Breast epithelium (tissue), 4 donors: Measurements from ENCODE around the gene ZNF560. TPM values are rescaled to one million over a fixed set of nuclear protein-coding genes. Genes with fewer than 3 reads are reported as not detected.
"Not testable (repeated sequence)": the region's sequence is repeated elsewhere in the genome, so short reads cannot be mapped to it uniquely, and the experiment has no call there.

Experiments used
- DNase-seq, 2 donors: peaks; one replicate each; pipeline ENCODE4 v3.0.0-alpha.2; 2019; ENCODE audit warnings: low spot score in 2 of 2
- H3K27ac ChIP-seq, 2 donors: fragments of 200-600 bp; sonication (generic) in 1 of 2; one replicate each; pipeline ENCODE4 v1.5.1; 2016 to 2019; ENCODE audit warnings: mild to moderate bottlenecking in 1 of 2
- H3K27me3 ChIP-seq, 2 donors: fragments of 200-600 bp; sonication (generic) in 1 of 2; one replicate each; pipeline versions ENCODE4 v1.5.1 to v1.6.0; 2017 to 2019; ENCODE audit warnings: control low read depth in 1 of 2, mild to moderate bottlenecking in 1 of 2
- H3K36me3 ChIP-seq: fragments of 200-600 bp; one replicate; pipeline ENCODE4 v1.5.1; 2019
- H3K4me1 ChIP-seq, 2 donors: fragments of 200-600 bp; sonication (generic); one replicate each; pipeline ENCODE4 v1.5.1; 2016 to 2019; ENCODE audit warnings: control low read depth in 1 of 2
- H3K4me3 ChIP-seq, 3 donors: fragments of 200-600 bp; sonication (generic); 1 replicate in 2 of 3; 2 replicates in 1 of 3; pipeline ENCODE4 v1.5.1; 2016 to 2019; ENCODE audit warnings: mild to moderate bottlenecking in 3 of 3, moderate library complexity in 2 of 3
- H3K9me3 ChIP-seq, 2 donors: fragments of 200-600 bp; sonication (generic) in 1 of 2; one replicate each; pipeline ENCODE4 v1.5.1; 2016 to 2019; ENCODE audit warnings: control low read depth in 1 of 2
- POLR2A ChIP-seq: fragments of 450-650 bp; IDR thresholded peaks from one replicate; pipeline ENCODE4 v1.6.1; 2016; ENCODE audit warnings: antibody characterized with exemption, mild to moderate bottlenecking, moderate library complexity
- POLR2AphosphoS5 ChIP-seq, 3 donors: sonication (generic); formaldehyde crosslinking; IDR thresholded peaks; one replicate each; pipeline ENCODE4 v1.6.1; 2017; ENCODE audit warnings: antibody characterized with exemption in 3 of 3
- intact Hi-C: fragments of 100-400 bp; cut with DNase I; formaldehyde crosslinking; loops from one replicate; pipeline ENCODE4 v1.15.1; 2023; ENCODE audit warnings: low total_unique reads
- total RNA-seq, 3 donors: library from RNA; depleted of rRNA; stranded (reverse); fragments of >200 nt; gene quantifications; one replicate each; pipeline ENCODE4 v1.1.0, GENCODE V29; 2016
- TF ChIP-seq, protein P1 (sequence below), 3 donors: fragments of 450-650 bp; IDR thresholded peaks; one replicate each; pipeline ENCODE4 v1.5.1; 2016 to 2017; ENCODE audit warnings: antibody characterized with exemption in 3 of 3, mild to moderate bottlenecking in 3 of 3, moderate library complexity in 3 of 3

ZNF560 gene
- not detected for total RNA-seq

DNA sequence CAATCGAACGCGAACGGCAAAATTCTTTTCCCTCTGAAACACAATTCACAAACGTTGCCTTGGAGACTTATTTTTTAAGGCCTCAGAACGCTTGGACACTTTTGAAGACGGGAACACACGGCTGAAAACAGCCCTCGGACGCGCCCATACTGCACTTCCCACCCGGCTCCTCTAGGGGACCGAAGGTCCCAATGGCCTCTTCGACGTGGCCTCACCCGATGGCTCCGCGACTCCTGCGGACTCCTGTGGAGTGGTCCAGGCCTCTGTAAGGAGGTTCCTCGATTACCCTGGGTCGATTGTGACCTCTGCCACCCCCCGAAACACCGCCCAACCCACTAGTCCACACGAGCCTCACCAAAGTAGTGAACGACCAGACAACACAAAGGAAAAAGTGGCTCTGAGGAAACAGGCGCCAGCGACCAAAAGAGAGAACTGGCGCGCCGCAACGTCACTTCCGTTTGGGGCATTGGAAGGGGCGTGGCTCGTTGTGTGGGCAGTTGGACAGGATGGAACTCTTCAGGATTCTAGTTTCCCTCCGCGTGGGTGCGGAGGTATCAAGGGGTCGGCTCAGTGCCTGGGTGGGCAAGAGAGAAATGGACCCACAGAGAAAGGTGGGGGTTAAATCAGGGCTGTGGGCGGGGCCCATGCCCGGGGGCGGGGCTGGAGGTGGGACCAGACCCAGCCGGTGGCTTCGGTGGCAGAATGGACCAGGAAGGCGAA is at the start of gene ZNF560:
Gene ZNF560 (minus strand): TSS at position 434 of the 720 bp plus-strand sequence. CDS start 23,303 bp downstream, outside the sequence.
- Histone ChIP-seq H3K9me3 (peaks cover 55 to 93% of the 10 kb centered on the region in 2 donors), H3K36me3 (no peaks in the 10 kb centered on the region), H3K27ac (no peak within 1 kb of the TSS), H3K4me1 (no peaks in the 10 kb centered on the region), H3K27me3 (no peaks in the 10 kb centered on the region), H3K4me3 (no peak within 1 kb of the TSS)
- no peak for DNase-seq
- intact Hi-C loops: no loop called here
- TF ChIP-seq, protein P1, sequence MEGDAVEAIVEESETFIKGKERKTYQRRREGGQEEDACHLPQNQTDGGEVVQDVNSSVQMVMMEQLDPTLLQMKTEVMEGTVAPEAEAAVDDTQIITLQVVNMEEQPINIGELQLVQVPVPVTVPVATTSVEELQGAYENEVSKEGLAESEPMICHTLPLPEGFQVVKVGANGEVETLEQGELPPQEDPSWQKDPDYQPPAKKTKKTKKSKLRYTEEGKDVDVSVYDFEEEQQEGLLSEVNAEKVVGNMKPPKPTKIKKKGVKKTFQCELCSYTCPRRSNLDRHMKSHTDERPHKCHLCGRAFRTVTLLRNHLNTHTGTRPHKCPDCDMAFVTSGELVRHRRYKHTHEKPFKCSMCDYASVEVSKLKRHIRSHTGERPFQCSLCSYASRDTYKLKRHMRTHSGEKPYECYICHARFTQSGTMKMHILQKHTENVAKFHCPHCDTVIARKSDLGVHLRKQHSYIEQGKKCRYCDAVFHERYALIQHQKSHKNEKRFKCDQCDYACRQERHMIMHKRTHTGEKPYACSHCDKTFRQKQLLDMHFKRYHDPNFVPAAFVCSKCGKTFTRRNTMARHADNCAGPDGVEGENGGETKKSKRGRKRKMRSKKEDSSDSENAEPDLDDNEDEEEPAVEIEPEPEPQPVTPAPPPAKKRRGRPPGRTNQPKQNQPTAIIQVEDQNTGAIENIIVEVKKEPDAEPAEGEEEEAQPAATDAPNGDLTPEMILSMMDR (IDR thresholded peaks at IDR 0.05): no peak
- TF ChIP-seq POLR2AphosphoS5 (IDR thresholded peaks at IDR 0.05): no peak
- TF ChIP-seq POLR2A: no peak

DNA sequence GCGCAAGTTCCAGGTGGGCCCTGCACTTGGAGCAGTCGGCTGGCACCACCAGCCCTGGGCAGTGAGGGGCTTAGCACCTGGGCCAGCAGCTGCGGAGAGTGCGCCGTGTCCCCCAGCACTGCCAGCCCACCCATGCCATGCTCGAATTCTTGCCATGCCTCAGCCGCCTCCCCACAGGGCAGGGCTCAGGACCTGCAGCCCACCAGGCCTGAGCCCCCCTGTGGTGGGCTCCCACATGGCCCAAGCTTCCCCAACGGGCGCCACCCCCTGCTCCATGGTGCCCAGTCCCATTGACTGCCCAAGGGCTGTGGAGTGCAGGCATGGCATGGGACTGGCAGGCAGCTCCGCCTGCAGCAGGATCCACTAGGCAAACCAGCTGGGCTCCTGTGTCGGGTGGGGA is 49.5 kb upstream of the ZNF560 start:
- intact Hi-C loops: no loop called here
- Histone ChIP-seq H3K27ac (no peak overlapping the region), H3K4me3 (no peak overlapping the region), H3K27me3 (no peaks in the 10 kb centered on the region), H3K9me3 (peaks cover 24 to 37% of the 10 kb centered on the region in 2 donors), H3K4me1 (no peaks in the 10 kb centered on the region), H3K36me3 (no peaks in the 10 kb centered on the region)
- TF ChIP-seq POLR2A (no peak), POLR2AphosphoS5 (IDR thresholded peaks at IDR 0.05) (no peak)
- TF ChIP-seq, protein P1 (IDR thresholded peaks at IDR 0.05): no peak
- no peak for DNase-seq

DNA sequence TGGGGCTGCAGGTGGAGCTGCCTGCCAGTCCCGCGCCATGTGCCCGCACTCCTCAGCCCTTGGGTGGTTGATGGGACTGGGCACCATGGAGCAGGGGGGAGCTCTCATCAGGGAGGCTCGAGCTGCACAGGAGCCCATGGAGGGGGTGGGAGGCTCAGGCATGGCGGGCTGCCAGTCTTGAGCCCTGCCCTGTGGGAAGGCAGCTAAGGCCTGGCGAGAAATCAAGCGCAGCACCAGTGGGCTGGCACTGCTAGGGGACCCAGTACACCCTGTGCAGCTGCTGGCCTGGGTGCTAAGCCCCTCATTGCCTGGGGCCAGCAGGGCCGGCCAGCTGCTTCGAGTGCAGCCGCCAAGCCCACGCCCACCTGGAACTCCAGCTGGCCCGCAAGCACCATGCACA is 42.9 kb upstream of the ZNF560 start:
- H3K4me3 ChIP-seq, H3K27me3 ChIP-seq, intact Hi-C loops, H3K27ac ChIP-seq, H3K4me1 ChIP-seq, H3K36me3 ChIP-seq, DNase-seq: not testable (repeated sequence)
- peaks cover 8 to 11% of the 10 kb centered on the region in 2 donors for H3K9me3 ChIP-seq

GRCh38 chr19:9539921-9540320 is 41.5 kb upstream of the ZNF560 start:
- peaks cover 19 to 21% of the 10 kb centered on the region in 2 donors for H3K9me3 ChIP-seq
- DNase-seq, H3K27me3 ChIP-seq, H3K27ac ChIP-seq, intact Hi-C loops, H3K4me3 ChIP-seq, H3K4me1 ChIP-seq: not testable (repeated sequence)
- H3K36me3 ChIP-seq: peaks cover 13% of the 10 kb centered on the region

DNA sequence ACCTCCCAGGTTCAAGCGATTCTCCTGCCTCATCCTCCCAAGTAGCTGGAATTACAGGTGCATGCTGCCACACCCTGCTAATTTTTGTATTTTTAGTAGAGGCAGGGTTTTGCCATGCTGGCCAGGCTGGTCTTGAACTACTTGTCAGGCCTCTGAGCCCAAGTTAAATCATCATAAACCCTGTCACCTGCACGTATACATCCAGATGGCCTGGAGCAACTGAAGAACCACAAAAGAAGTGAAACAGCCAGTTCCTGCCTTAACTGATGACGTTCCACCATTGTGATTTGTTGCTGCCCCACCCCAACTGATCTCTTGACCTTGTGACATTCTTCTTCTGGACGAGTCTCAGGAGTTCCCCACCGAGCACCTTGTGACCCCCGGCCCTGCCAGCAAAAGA is 40.8 kb upstream of the ZNF560 start:
- H3K36me3 ChIP-seq: peaks cover 20% of the 10 kb centered on the region
- intact Hi-C loops, H3K27me3 ChIP-seq, DNase-seq, H3K4me1 ChIP-seq: not testable (repeated sequence)
- H3K27ac ChIP-seq: peak overlapping the region; percentile 97 to 98
- H3K9me3 ChIP-seq: peaks cover 24 to 27% of the 10 kb centered on the region in 2 donors
- peak overlapping the region in 2 of 3 donors; percentile 61 to 73 for H3K4me3 ChIP-seq

- Histone ChIP-seq H3K4me3 (peak within 1 kb of the TSS; percentile 61 to 86 (median 73)), H3K4me1 (no peaks in the 10 kb centered on the region), H3K27me3 (no peaks in the 10 kb centered on the region), H3K36me3 (peaks cover 27% of the 10 kb centered on the region), H3K27ac (peak within 1 kb of the TSS; percentile 97 to 98), H3K9me3 (peaks cover 31 to 35% of the 10 kb centered on the region in 2 donors)
- intact Hi-C loops: no loop called here
- TF ChIP-seq, protein P1 (IDR thresholded peaks at IDR 0.05): no peak
- TF ChIP-seq POLR2AphosphoS5 (IDR thresholded peaks at IDR 0.05): peak; percentile 54 to 86 (median 66)
- peak; percentile 71 to 82 for DNase-seq
Observed at GRCh38 chr19:9538183-9539058, 40.0 kb upstream of the ZNF560 start, which contains the start of gene ZNF426. Gene ZNF426 (minus strand): TSS chr19:9538645. CDS start chr19:9536232, 2,413 bp downstream.
